HepG2 (cell line): ENCODE results near the gene NDOR1. TPM values are rescaled to one million over a fixed set of nuclear protein-coding genes. Genes with fewer than 3 reads are reported as not detected.

Experiments
- BCLAF1 ChIP-seq: fragments of 450-650 bp; IDR thresholded peaks from 2 replicates; pipeline ENCODE4 v1.6.1; 2017; ENCODE audit warnings: mild to moderate bottlenecking
- PHF21A ChIP-seq: sonication (generic); formaldehyde crosslinking; IDR thresholded peaks from 2 replicates; pipeline ENCODE4 v1.5.0; 2020; ENCODE audit warnings: mild to moderate bottlenecking, missing genetic modification reagents
- ZNF225 ChIP-seq: sonication (generic); formaldehyde crosslinking; IDR thresholded peaks from 2 replicates; pipeline ENCODE4 v1.4.0; 2020; ENCODE audit warnings: mild to moderate bottlenecking, missing genetic modification reagents
- polyA plus RNA-seq, 8 experiments: library from polyadenylated mRNA; depleted of rRNA in 3 of 8; stranded (reverse) in 7 of 8; unstranded in 1 of 8; fragments of >200 nt; fragmentation: Illumina TruSeq in 4 of 8; extraction: Trizol in 4 of 8; gene quantifications; 2 replicates each; pipeline versions ENCODE4 v1.2.1 to v1.2.3, GENCODE V29; 2011 to 2016; ENCODE audit warnings: low read depth in 4 of 8, missing spikeins in 1 of 8, mixed read lengths in 1 of 8; ENCODE audit not compliant: insufficient read depth in 1 of 8
- total RNA-seq, 5 experiments: library from RNA; depleted of rRNA; stranded (reverse); fragments of >200 nt; fragmentation: Illumina TruSeq; extraction: Trizol; gene quantifications; 2 replicates each; pipeline ENCODE4 v1.2.3, GENCODE V29; 2016; ENCODE audit warnings: low read depth in 1 of 5
- TF ChIP-seq, protein P1 (sequence below): sonication (generic); formaldehyde crosslinking; IDR thresholded peaks from 2 replicates; pipeline ENCODE4 v1.5.0; 2020; ENCODE audit warnings: mild to moderate bottlenecking, missing genetic modification reagents, borderline replicate concordance
- TF ChIP-seq, protein P2 (sequence below): sonication (generic); formaldehyde crosslinking; IDR thresholded peaks from 2 replicates; pipeline ENCODE4 v1.8.1; 2023; ENCODE audit warnings: mild to moderate bottlenecking, missing genetic modification reagents
- TF ChIP-seq, protein P3 (sequence below), 2 experiments: fragments of 450-650 bp in 1 of 2; sonication (generic) in 1 of 2; formaldehyde crosslinking; IDR thresholded peaks; 2 replicates each; pipeline versions ENCODE4 v1.5.0 to v1.8.0; 2020 to 2022; ENCODE audit warnings: mild to moderate bottlenecking in 1 of 2, missing genetic modification reagents in 1 of 2
- TF ChIP-seq, protein P4 (sequence below): sonication (generic); formaldehyde crosslinking; IDR thresholded peaks from 2 replicates; pipeline ENCODE4 v1.4.0; 2020; ENCODE audit warnings: missing genetic modification reagents, borderline replicate concordance

Gene NDOR1
- total and polyA plus RNA-seq, 2 of the 13 experiments (the other 11 are each of a cell fraction or from before 2014, with no cell fraction given): 3.6 to 8.7 TPM

DNA sequence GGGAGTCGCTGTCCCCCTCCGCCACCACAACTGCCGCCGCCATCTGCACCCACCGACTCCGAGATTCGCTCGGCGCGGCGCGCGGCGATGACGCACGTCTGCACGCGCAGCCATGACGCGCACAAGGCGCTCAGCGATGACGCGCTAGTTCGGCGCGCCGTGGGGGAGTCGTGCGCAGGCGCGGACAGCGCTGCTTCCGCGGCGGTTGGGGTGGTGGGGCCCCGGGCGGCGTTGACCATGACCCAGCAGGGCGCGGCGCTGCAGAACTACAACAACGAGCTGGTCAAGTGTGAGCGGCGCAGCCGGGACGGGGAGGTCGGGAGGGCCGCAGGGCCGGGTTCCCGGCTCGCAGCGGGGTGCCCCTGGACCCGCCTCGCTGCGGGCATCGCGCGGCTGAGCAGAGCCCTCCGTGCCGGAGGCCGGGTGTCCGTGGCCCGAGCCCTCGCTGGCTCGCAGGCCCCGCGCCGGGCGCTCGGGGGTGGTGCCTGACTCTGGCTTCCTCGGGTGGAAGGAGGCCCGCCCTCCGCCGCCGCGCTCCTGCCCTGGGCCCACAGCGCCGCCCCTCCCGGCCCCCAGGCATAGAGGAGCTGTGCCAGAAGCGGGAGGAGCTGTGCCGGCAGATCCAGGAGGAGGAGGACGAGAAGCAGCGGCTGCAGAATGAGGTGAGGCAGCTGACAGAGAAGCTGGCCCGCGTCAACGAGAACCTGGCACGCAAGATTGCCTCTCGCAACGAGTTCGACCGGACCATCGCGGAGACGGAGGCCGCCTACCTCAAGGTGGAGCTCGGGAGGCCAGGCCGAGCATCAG is 16.8 kb upstream of the NDOR1 start, which contains the start of the genes ANAPC2 and SSNA1 (continued):
- TF ChIP-seq, protein P1, sequence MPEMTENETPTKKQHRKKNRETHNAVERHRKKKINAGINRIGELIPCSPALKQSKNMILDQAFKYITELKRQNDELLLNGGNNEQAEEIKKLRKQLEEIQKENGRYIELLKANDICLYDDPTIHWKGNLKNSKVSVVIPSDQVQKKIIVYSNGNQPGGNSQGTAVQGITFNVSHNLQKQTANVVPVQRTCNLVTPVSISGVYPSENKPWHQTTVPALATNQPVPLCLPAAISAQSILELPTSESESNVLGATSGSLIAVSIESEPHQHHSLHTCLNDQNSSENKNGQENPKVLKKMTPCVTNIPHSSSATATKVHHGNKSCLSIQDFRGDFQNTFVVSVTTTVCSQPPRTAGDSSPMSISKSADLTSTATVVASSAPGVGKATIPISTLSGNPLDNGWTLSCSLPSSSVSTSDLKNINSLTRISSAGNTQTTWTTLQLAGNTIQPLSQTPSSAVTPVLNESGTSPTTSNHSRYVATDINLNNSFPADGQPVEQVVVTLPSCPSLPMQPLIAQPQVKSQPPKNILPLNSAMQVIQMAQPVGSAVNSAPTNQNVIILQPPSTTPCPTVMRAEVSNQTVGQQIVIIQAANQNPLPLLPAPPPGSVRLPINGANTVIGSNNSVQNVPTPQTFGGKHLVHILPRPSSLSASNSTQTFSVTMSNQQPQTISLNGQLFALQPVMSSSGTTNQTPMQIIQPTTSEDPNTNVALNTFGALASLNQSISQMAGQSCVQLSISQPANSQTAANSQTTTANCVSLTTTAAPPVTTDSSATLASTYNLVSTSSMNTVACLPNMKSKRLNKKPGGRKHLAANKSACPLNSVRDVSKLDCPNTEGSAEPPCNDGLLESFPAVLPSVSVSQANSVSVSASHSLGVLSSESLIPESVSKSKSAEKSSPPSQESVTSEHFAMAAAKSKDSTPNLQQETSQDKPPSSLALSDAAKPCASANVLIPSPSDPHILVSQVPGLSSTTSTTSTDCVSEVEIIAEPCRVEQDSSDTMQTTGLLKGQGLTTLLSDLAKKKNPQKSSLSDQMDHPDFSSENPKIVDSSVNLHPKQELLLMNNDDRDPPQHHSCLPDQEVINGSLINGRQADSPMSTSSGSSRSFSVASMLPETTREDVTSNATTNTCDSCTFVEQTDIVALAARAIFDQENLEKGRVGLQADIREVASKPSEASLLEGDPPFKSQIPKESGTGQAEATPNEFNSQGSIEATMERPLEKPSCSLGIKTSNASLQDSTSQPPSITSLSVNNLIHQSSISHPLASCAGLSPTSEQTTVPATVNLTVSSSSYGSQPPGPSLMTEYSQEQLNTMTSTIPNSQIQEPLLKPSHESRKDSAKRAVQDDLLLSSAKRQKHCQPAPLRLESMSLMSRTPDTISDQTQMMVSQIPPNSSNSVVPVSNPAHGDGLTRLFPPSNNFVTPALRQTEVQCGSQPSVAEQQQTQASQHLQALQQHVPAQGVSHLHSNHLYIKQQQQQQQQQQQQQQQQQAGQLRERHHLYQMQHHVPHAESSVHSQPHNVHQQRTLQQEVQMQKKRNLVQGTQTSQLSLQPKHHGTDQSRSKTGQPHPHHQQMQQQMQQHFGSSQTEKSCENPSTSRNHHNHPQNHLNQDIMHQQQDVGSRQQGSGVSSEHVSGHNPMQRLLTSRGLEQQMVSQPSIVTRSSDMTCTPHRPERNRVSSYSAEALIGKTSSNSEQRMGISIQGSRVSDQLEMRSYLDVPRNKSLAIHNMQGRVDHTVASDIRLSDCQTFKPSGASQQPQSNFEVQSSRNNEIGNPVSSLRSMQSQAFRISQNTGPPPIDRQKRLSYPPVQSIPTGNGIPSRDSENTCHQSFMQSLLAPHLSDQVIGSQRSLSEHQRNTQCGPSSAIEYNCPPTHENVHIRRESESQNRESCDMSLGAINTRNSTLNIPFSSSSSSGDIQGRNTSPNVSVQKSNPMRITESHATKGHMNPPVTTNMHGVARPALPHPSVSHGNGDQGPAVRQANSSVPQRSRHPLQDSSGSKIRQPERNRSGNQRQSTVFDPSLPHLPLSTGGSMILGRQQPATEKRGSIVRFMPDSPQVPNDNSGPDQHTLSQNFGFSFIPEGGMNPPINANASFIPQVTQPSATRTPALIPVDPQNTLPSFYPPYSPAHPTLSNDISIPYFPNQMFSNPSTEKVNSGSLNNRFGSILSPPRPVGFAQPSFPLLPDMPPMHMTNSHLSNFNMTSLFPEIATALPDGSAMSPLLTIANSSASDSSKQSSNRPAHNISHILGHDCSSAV (CRISPR knock-in tag): no peak
- TF ChIP-seq, protein P2, sequence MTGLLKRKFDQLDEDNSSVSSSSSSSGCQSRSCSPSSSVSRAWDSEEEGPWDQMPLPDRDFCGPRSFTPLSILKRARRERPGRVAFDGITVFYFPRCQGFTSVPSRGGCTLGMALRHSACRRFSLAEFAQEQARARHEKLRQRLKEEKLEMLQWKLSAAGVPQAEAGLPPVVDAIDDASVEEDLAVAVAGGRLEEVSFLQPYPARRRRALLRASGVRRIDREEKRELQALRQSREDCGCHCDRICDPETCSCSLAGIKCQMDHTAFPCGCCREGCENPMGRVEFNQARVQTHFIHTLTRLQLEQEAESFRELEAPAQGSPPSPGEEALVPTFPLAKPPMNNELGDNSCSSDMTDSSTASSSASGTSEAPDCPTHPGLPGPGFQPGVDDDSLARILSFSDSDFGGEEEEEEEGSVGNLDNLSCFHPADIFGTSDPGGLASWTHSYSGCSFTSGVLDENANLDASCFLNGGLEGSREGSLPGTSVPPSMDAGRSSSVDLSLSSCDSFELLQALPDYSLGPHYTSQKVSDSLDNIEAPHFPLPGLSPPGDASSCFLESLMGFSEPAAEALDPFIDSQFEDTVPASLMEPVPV (CRISPR knock-in tag): peak; percentile 76; the same call in 1 of the 2 replicates
- peak; percentile 53 for TF ChIP-seq PHF21A (CRISPR knock-in tag)
- peak; percentile 83; the same call in 1 of the 2 replicates for TF ChIP-seq ZNF225 (CRISPR knock-in tag)
- TF ChIP-seq BCLAF1: no peak
- TF ChIP-seq, protein P3, sequence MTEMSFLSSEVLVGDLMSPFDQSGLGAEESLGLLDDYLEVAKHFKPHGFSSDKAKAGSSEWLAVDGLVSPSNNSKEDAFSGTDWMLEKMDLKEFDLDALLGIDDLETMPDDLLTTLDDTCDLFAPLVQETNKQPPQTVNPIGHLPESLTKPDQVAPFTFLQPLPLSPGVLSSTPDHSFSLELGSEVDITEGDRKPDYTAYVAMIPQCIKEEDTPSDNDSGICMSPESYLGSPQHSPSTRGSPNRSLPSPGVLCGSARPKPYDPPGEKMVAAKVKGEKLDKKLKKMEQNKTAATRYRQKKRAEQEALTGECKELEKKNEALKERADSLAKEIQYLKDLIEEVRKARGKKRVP (CRISPR knock-in tag; IDR thresholded peaks at IDR 0.05): 0 out of 4 replicates have a peak, but pooled peaks of 1 of the 2 experiments have one; percentile 5
- TF ChIP-seq, protein P4, sequence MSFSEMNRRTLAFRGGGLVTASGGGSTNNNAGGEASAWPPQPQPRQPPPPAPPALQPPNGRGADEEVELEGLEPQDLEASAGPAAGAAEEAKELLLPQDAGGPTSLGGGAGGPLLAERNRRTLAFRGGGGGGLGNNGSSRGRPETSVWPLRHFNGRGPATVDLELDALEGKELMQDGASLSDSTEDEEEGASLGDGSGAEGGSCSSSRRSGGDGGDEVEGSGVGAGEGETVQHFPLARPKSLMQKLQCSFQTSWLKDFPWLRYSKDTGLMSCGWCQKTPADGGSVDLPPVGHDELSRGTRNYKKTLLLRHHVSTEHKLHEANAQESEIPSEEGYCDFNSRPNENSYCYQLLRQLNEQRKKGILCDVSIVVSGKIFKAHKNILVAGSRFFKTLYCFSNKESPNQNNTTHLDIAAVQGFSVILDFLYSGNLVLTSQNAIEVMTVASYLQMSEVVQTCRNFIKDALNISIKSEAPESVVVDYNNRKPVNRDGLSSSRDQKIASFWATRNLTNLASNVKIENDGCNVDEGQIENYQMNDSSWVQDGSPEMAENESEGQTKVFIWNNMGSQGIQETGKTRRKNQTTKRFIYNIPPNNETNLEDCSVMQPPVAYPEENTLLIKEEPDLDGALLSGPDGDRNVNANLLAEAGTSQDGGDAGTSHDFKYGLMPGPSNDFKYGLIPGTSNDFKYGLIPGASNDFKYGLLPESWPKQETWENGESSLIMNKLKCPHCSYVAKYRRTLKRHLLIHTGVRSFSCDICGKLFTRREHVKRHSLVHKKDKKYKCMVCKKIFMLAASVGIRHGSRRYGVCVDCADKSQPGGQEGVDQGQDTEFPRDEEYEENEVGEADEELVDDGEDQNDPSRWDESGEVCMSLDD (CRISPR knock-in tag): no peak
